Measurements from ENCODE around the gene TPT1. TPM values are rescaled to one million over a fixed set of nuclear protein-coding genes. Genes with fewer than 3 reads are reported as not detected.

Gene TPT1
- total and polyA plus RNA-seq, 2 of the 13 experiments (the other 11 are each of a cell fraction or from before 2014, with no cell fraction given) = 2,953 to 3,594 TPM

- TF ChIP-seq HINFP (CRISPR knock-in tag; IDR thresholded peaks at IDR 0.05; ENCODE audit: low read depth) (no peak), CREB1 (IDR thresholded peaks at IDR 0.05) (peak; percentile 99), CREB1 (CRISPR knock-in tag; IDR thresholded peaks at IDR 0.05) (peak; percentile 96), NONO (IDR thresholded peaks at IDR 0.05) (no peak), NONO (CRISPR knock-in tag; conservative IDR thresholded peaks at IDR 0.05) (peak; percentile 92), ZNF788 (CRISPR knock-in tag; IDR thresholded peaks at IDR 0.05; ENCODE audit: borderline replicate concordance) (peak; percentile 81; the same call in 1 of the 2 replicates), POLR2A (IDR thresholded peaks at IDR 0.05; ENCODE audit: insufficient read depth in 1 of 2, low read depth in 2 of 2, low read length in 2 of 2) (peak; percentile 85 to 91), KAT8 (CRISPR knock-in tag; IDR thresholded peaks at IDR 0.05) (peak; percentile 86), TGIF2 (CRISPR knock-in tag; IDR thresholded peaks at IDR 0.05) (peak; percentile 62), MIER3 (CRISPR knock-in tag; IDR thresholded peaks at IDR 0.05; ENCODE audit: borderline replicate concordance) (no peak), CBX1 (IDR thresholded peaks at IDR 0.05; ENCODE audit: low read depth) (peak; percentile 55), KDM4B (CRISPR knock-in tag; IDR thresholded peaks at IDR 0.05) (no peak), CAMTA2 (CRISPR knock-in tag; IDR thresholded peaks at IDR 0.05; ENCODE audit: borderline replicate concordance) (no peak; the same call in 1 of the 2 replicates), KDM1A (CRISPR knock-in tag; IDR thresholded peaks at IDR 0.05) (no peak), PPARG (CRISPR knock-in tag; conservative IDR thresholded peaks at IDR 0.05) (no peak; the same call in 1 of the 2 replicates), PCBP1 (IDR thresholded peaks at IDR 0.05; ENCODE audit: borderline replicate concordance, low read depth, low read length) (peak; percentile 91), MXD3 (CRISPR knock-in tag; IDR thresholded peaks at IDR 0.05) (peak; percentile 42; the same call in 1 of the 2 replicates), ATF6 (CRISPR knock-in tag; conservative IDR thresholded peaks at IDR 0.05) (peak; percentile 19; the same call in 1 of the 2 replicates), MTF2 (CRISPR knock-in tag; IDR thresholded peaks at IDR 0.05; ENCODE audit: borderline replicate concordance) (no peak; the same call in 1 of the 2 replicates), ZNF749 (CRISPR knock-in tag; IDR thresholded peaks at IDR 0.05; ENCODE audit: borderline replicate concordance) (peak; percentile 43; the same call in 1 of the 2 replicates), SALL2 (CRISPR knock-in tag; IDR thresholded peaks at IDR 0.05) (0 out of 2 replicates have a peak, but pooled peaks have one; percentile 2), ZNF567 (CRISPR knock-in tag; IDR thresholded peaks at IDR 0.05; ENCODE audit: borderline replicate concordance) (no peak), THRA (CRISPR knock-in tag; IDR thresholded peaks at IDR 0.05; ENCODE audit: borderline replicate concordance) (peak; percentile 57)
These were observed at the start of gene TPT1 (continued) for GRCh38 chr13:45341034-45341798.

Data from HepG2 (cell line).